B cell (primary cell): Measurements from ENCODE around the gene SMARCD1.

Source experiments
- EZH2 ChIP-seq: IDR thresholded peaks from 2 replicates; pipeline ENCODE4 v1.6.1; 2012; ENCODE audit warnings: borderline replicate concordance, low read depth, mild to moderate bottlenecking, moderate library complexity, low read length; ENCODE audit not compliant: insufficient read depth, poor library complexity, severe bottlenecking
- TF ChIP-seq, protein P1 (sequence below): fragments of 200-600 bp; IDR thresholded peaks from one replicate; pipeline ENCODE4 v1.8.0; 2022; ENCODE audit warnings: antibody characterized with exemption, mild to moderate bottlenecking

DNA sequence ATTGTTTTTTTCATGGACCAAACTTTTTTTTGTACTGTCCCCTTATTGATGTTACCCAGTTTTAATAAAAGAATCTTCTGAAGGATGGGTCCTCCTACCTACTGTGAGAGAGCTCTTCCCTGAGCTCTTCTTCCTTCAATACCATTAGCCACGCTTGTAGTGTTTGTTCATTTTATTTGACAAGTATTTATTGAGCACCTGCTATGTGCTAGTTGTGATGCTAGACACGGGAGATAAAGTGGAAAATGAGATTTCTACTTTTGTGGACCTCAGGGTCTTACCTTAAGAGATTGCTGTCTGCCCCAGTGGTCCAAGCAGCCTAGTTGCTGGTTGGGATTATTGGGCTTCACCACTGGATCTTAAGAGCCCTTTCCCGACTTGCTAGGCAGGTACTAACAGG is 15.4 kb downstream of the SMARCD1 start:
- TF ChIP-seq, protein P1, sequence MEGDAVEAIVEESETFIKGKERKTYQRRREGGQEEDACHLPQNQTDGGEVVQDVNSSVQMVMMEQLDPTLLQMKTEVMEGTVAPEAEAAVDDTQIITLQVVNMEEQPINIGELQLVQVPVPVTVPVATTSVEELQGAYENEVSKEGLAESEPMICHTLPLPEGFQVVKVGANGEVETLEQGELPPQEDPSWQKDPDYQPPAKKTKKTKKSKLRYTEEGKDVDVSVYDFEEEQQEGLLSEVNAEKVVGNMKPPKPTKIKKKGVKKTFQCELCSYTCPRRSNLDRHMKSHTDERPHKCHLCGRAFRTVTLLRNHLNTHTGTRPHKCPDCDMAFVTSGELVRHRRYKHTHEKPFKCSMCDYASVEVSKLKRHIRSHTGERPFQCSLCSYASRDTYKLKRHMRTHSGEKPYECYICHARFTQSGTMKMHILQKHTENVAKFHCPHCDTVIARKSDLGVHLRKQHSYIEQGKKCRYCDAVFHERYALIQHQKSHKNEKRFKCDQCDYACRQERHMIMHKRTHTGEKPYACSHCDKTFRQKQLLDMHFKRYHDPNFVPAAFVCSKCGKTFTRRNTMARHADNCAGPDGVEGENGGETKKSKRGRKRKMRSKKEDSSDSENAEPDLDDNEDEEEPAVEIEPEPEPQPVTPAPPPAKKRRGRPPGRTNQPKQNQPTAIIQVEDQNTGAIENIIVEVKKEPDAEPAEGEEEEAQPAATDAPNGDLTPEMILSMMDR: no peak
- TF ChIP-seq EZH2: no peak
